H1 (cell line): ENCODE results near the gene COL5A1. TPM values are rescaled to one million over a fixed set of nuclear protein-coding genes. Genes with fewer than 3 reads are reported as not detected.

Experiments
- EZH2 ChIP-seq: fragments of 200-600 bp; sonication (generic); IDR thresholded peaks from 2 replicates; pipeline ENCODE4 v1.7.1; 2012; ENCODE audit warnings: low read depth, mild to moderate bottlenecking, moderate library complexity, low read length, inconsistent platforms; ENCODE audit not compliant: severe bottlenecking
- KDM4A ChIP-seq: IDR thresholded peaks from one replicate; pipeline ENCODE4 v1.7.1; 2012; ENCODE audit warnings: low read depth, mild to moderate bottlenecking, moderate library complexity, low read length, inconsistent platforms; ENCODE audit not compliant: severe bottlenecking
- NANOG ChIP-seq: IDR thresholded peaks from 2 replicates; pipeline ENCODE4 v1.6.1; 2011; ENCODE audit warnings: low read length, low read depth, mild to moderate bottlenecking, inconsistent platforms; ENCODE audit not compliant: insufficient read depth, poor library complexity, severe bottlenecking
- RAD21 ChIP-seq, 2 experiments: IDR thresholded peaks in 1 of 2; conservative IDR thresholded peaks in 1 of 2; 2 replicates each; pipeline ENCODE4 v1.6.1; 2011; ENCODE audit warnings: low read depth in 2 of 2, low read length in 2 of 2, improper control_type of control experiment in 1 of 2, inconsistent platforms in 1 of 2, mild to moderate bottlenecking in 1 of 2, moderate library complexity in 1 of 2
- RXRA ChIP-seq: IDR thresholded peaks from 2 replicates; pipeline ENCODE4 v1.6.1; 2011; ENCODE audit warnings: low read depth, mild to moderate bottlenecking, low read length, moderate library complexity; ENCODE audit not compliant: insufficient read depth
- polyA plus RNA-seq, 7 experiments: library from polyadenylated mRNA; depleted of rRNA in 3 of 7; stranded (reverse) in 5 of 7; unstranded in 2 of 7; fragments of >200 nt in 5 of 7; fragments of 200-250 nt in 2 of 7; gene quantifications; 1 replicate in 5 of 7; 2 replicates in 1 of 7; 4 replicates in 1 of 7; pipeline versions ENCODE4 v1.2.1 to v1.2.3, GENCODE V29; 2011 to 2013; ENCODE audit warnings: missing spikeins in 2 of 7, mixed read lengths in 2 of 7
- total RNA-seq: library from RNA; stranded (reverse); fragmentation: NEBNext Ultra II Directional; extraction: Animal tissue kit (Norgen Biotek cat#: 25700); gene quantifications from 2 replicates; pipeline ENCODE4 v1.2.1, GENCODE V29; 2021
- TF ChIP-seq, protein P1 (sequence below): IDR thresholded peaks from 2 replicates; pipeline ENCODE4 v1.6.1; 2012; ENCODE audit warnings: low read length, inconsistent platforms

Gene COL5A1
- total and polyA plus RNA-seq, 2 of the 8 experiments (the other 6 are each of a cell fraction or from before 2014, with no cell fraction given) = 3.8 to 12.0 TPM

DNA sequence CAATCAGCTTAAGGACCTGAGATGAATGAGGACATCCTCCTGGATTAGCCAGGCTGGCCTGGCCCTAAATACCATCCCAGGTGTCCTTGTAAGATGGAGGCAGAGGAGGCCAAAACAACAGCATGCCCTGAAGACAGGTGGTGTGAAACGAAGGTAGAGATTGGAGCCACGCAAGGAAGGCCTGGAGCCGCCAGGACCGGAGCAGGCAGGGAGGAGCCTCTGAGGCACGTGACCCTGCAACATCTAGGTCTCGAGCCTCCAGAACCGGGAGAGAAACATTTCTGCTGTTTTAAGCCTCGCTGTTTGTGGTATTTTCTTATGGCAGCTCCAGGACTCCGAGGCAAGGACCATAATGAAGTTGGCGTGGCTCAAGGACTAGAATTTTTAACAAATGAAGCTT lies 9.7 kb upstream of the COL5A1 start (continued):
- TF ChIP-seq RXRA (no peak), KDM4A (no peak), EZH2 (no peak), RAD21 (IDR thresholded peaks at IDR 0.05 in 1 of 2, conservative IDR thresholded peaks at IDR 0.05 in 1 of 2; ENCODE audit: low read depth in 2 of 2, low read length in 2 of 2) (no peak), NANOG (no peak)
- TF ChIP-seq, protein P1, sequence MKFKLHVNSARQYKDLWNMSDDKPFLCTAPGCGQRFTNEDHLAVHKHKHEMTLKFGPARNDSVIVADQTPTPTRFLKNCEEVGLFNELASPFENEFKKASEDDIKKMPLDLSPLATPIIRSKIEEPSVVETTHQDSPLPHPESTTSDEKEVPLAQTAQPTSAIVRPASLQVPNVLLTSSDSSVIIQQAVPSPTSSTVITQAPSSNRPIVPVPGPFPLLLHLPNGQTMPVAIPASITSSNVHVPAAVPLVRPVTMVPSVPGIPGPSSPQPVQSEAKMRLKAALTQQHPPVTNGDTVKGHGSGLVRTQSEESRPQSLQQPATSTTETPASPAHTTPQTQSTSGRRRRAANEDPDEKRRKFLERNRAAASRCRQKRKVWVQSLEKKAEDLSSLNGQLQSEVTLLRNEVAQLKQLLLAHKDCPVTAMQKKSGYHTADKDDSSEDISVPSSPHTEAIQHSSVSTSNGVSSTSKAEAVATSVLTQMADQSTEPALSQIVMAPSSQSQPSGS = no peak
- TF ChIP-seq, all 59 proteins: peak for 0
